H1 (cell line): Measurements from ENCODE around the gene CEP135. TPM values are rescaled to one million over a fixed set of nuclear protein-coding genes. Genes with fewer than 3 reads are reported as not detected.

Source experiments
- CTCF ChIA-PET: fragments of 300-600 bp; sonication (Branson Sonifier 250); formaldehyde crosslinking; loops from one replicate; lab custom pipeline; 2021; ENCODE audit not compliant: partially characterized antibody; lab: Charles Lee
- POLR2A ChIA-PET: fragments of 300-600 bp; sonication (Branson Sonifier 250); formaldehyde crosslinking; loops from one replicate; lab custom pipeline; 2021; ENCODE audit warnings: inconsistent platforms; ENCODE audit not compliant: partially characterized antibody; lab: Charles Lee
- DNase-seq, 2 experiments: peaks; one replicate each; pipeline versions ENCODE4 v3.0.0 to v3.0.0-alpha.2; 2010 to 2022; ENCODE audit warnings: low spot score in 2 of 2, low read depth in 1 of 2, mixed read lengths in 1 of 2
- FAIRE-seq: peaks from 2 replicates; lab custom pipeline; 2011; peaks lifted over from hg19 to GRCh38; lab: Jason Lieb, UNC
- H2AFZ ChIP-seq: 2 replicates; pipeline ENCODE4 v1.8.1; 2012; ENCODE audit warnings: low read length, inconsistent platforms
- H2AK5ac ChIP-seq: 2 replicates; pipeline ENCODE4 v1.6.1; 2013; ENCODE audit warnings: low read depth, low read length
- H2BK120ac ChIP-seq: replicated peaks from 2 replicates; pipeline ENCODE3; 2013; ENCODE audit warnings: low read depth, low read length, inconsistent platforms
- H2BK12ac ChIP-seq: 2 replicates; pipeline ENCODE4 v1.6.1; 2013; ENCODE audit warnings: low read depth, low read length
- H2BK15ac ChIP-seq: 2 replicates; pipeline ENCODE4 v1.6.1; 2013; ENCODE audit warnings: low read length
- H2BK20ac ChIP-seq: 2 replicates; pipeline ENCODE4 v1.6.1; 2013; ENCODE audit warnings: low read length
- H2BK5ac ChIP-seq: 2 replicates; pipeline ENCODE4 v1.6.1; 2013; ENCODE audit warnings: low read depth, low read length
- H3K14ac ChIP-seq: 2 replicates; pipeline ENCODE4 v1.6.1; 2013; ENCODE audit warnings: inconsistent platforms; ENCODE audit not compliant: insufficient read length
- H3K18ac ChIP-seq: 2 replicates; pipeline ENCODE4 v1.6.1; 2013; ENCODE audit warnings: low read length; ENCODE audit errors: extremely low read depth
- H3K23ac ChIP-seq: 2 replicates; pipeline ENCODE4 v1.6.1; 2013; ENCODE audit warnings: inconsistent platforms; ENCODE audit not compliant: insufficient read length
- H3K23me2 ChIP-seq: 2 replicates; pipeline ENCODE4 v1.6.1; 2013; ENCODE audit warnings: low read depth, low read length
- H3K27ac ChIP-seq: 2 replicates; pipeline ENCODE4 v1.6.1; 2011; ENCODE audit warnings: low read depth, low read length, inconsistent platforms
- H3K27me3 ChIP-seq, 4 experiments: replicated peaks in 1 of 4; 1 replicate in 1 of 4; 2 replicates in 3 of 4; pipeline versions ENCODE4 v1.6.1 to v1.8.1; 2011 to 2013; ENCODE audit warnings: low read length in 3 of 4, mild to moderate bottlenecking in 3 of 4, inconsistent platforms in 2 of 4, mixed read lengths in 2 of 4, moderate library complexity in 1 of 4; ENCODE audit not compliant: control insufficient read depth in 3 of 4, insufficient read depth in 3 of 4; ENCODE audit errors: extremely low read depth in 1 of 4
- H3K36me3 ChIP-seq, 4 experiments: 2 replicates each; pipeline versions ENCODE4 v1.6.1 to v1.8.1; 2011 to 2013; ENCODE audit warnings: mild to moderate bottlenecking in 4 of 4, low read length in 3 of 4, moderate library complexity in 2 of 4, control low read depth in 1 of 4, inconsistent platforms in 1 of 4; ENCODE audit not compliant: insufficient read depth in 4 of 4, control insufficient read depth in 2 of 4
- H3K4ac ChIP-seq: replicated peaks from 2 replicates; pipeline ENCODE3; 2013; ENCODE audit warnings: low read length, low read depth, mixed read lengths, inconsistent platforms; ENCODE audit not compliant: insufficient read length
- H3K4me1 ChIP-seq, 4 experiments: replicated peaks in 1 of 4; 1 replicate in 1 of 4; 2 replicates in 3 of 4; pipeline versions ENCODE4 v1.6.1 to v1.8.1; 2011 to 2013; ENCODE audit warnings: low read length in 3 of 4, inconsistent platforms in 2 of 4, mixed read lengths in 1 of 4; ENCODE audit not compliant: insufficient read depth in 4 of 4, control insufficient read depth in 3 of 4
- H3K4me2 ChIP-seq, 2 experiments: 2 replicates each; pipeline versions ENCODE4 v1.6.1 to v1.8.1; 2011 to 2013; ENCODE audit warnings: low read depth in 2 of 2, low read length in 2 of 2, control low read depth in 1 of 2, inconsistent platforms in 1 of 2, mild to moderate bottlenecking in 1 of 2; ENCODE audit not compliant: insufficient read depth in 1 of 2
- H3K4me3 ChIP-seq, 4 experiments: fragments of 200-600, 300-600 bp in 1 of 4; sonication (generic), shearing (Covaris generic), sonication (Bioruptor Twin) in 1 of 4; 2 replicates each; pipeline versions ENCODE4 v1.5.1 to v1.8.1; 2011 to 2016; ENCODE audit warnings: low read length in 4 of 4, low read depth in 3 of 4, control low read depth in 2 of 4, inconsistent platforms in 2 of 4, mild to moderate bottlenecking in 2 of 4, mixed read lengths in 1 of 4, moderate library complexity in 1 of 4; ENCODE audit not compliant: insufficient read depth in 2 of 4; ENCODE audit errors: extremely low read depth in 1 of 4
- H3K56ac ChIP-seq: replicated peaks from 2 replicates; pipeline ENCODE3; 2013; ENCODE audit warnings: low read depth, mild to moderate bottlenecking, mixed read lengths, low read length, inconsistent platforms; ENCODE audit not compliant: insufficient read length
- H3K79me1 ChIP-seq: 2 replicates; pipeline ENCODE4 v1.6.1; 2013; ENCODE audit warnings: low read depth, low read length, control low read depth
- H3K79me2 ChIP-seq, 2 experiments: 2 replicates each; pipeline versions ENCODE4 v1.6.1 to v1.8.1; 2012 to 2013; ENCODE audit warnings: low read length in 2 of 2, mild to moderate bottlenecking in 2 of 2, inconsistent platforms in 1 of 2; ENCODE audit not compliant: insufficient read depth in 2 of 2, control insufficient read depth in 1 of 2
- H3K9ac ChIP-seq, 4 experiments: replicated peaks in 1 of 4; 1 replicate in 1 of 4; 2 replicates in 3 of 4; pipeline versions ENCODE4 v1.6.1 to v1.8.1; 2011 to 2013; ENCODE audit warnings: low read depth in 3 of 4, low read length in 3 of 4, control low read depth in 2 of 4, mild to moderate bottlenecking in 2 of 4, moderate library complexity in 2 of 4, inconsistent platforms in 1 of 4; ENCODE audit errors: extremely low read depth in 1 of 4
- H3K9me3 ChIP-seq, 2 experiments: 2 replicates each; pipeline versions ENCODE4 v1.6.1 to v1.8.1; 2012 to 2013; ENCODE audit warnings: mild to moderate bottlenecking in 2 of 2, moderate library complexity in 2 of 2, control low read depth in 1 of 2, inconsistent platforms in 1 of 2, low read depth in 1 of 2, low read length in 1 of 2, mixed read lengths in 1 of 2; ENCODE audit not compliant: insufficient read depth in 2 of 2
- H4K20me1 ChIP-seq, 2 experiments: replicated peaks in 1 of 2; 2 replicates each; pipeline versions ENCODE3 to v1.8.1; 2011 to 2013; ENCODE audit warnings: inconsistent platforms in 2 of 2, low read length in 2 of 2, mild to moderate bottlenecking in 1 of 2; ENCODE audit not compliant: insufficient read depth in 2 of 2, control insufficient read depth in 1 of 2
- H4K5ac ChIP-seq: 2 replicates; pipeline ENCODE4 v1.6.1; 2013; ENCODE audit warnings: low read length, low read depth, mixed read lengths, inconsistent platforms; ENCODE audit not compliant: insufficient read length
- H4K8ac ChIP-seq: 2 replicates; pipeline ENCODE4 v1.8.0; 2013; ENCODE audit warnings: mild to moderate bottlenecking, moderate library complexity, low read length, inconsistent platforms; ENCODE audit not compliant: insufficient read depth; ENCODE audit errors: extremely low read depth
- H4K91ac ChIP-seq: replicated peaks from 2 replicates; pipeline ENCODE3; 2013; ENCODE audit warnings: low read length, mixed read lengths, inconsistent platforms; ENCODE audit not compliant: insufficient read length
- BACH1 ChIP-seq: IDR thresholded peaks from 2 replicates; pipeline ENCODE4 v1.6.1; 2012; ENCODE audit warnings: low read length, improper control_type of control experiment
- CBX8 ChIP-seq: fragments of 300-800, 300-1000 bp; sonication (generic); IDR thresholded peaks from 2 replicates; pipeline ENCODE4 v1.7.1; 2016; ENCODE audit warnings: low read depth, low read length, borderline replicate concordance
- CEBPB ChIP-seq: IDR thresholded peaks from 2 replicates; pipeline ENCODE4 v1.6.1; 2012; ENCODE audit warnings: low read depth, low read length
- CHD1 ChIP-seq: IDR thresholded peaks from 2 replicates; pipeline ENCODE4 v1.6.1; 2012; ENCODE audit warnings: low read depth, low read length, improper control_type of control experiment
- CTCF ChIP-seq, 3 experiments: IDR thresholded peaks; 1 replicate in 2 of 3; 2 replicates in 1 of 3; pipeline versions ENCODE4 v1.5.1 to v1.6.1; 2011; ENCODE audit warnings: low read length in 3 of 3, mild to moderate bottlenecking in 3 of 3, inconsistent platforms in 2 of 3, low read depth in 1 of 3, moderate library complexity in 1 of 3; ENCODE audit not compliant: insufficient read depth in 1 of 3; ENCODE audit errors: control extremely low read depth in 1 of 3
- GABPA ChIP-seq: IDR thresholded peaks from 2 replicates; pipeline ENCODE4 v1.6.1; 2011; ENCODE audit warnings: mild to moderate bottlenecking, low read length, moderate library complexity, borderline replicate concordance; ENCODE audit not compliant: insufficient read depth
- HDAC6 ChIP-seq: IDR thresholded peaks from one replicate; pipeline ENCODE4 v1.7.1; 2012; ENCODE audit warnings: low read depth, mild to moderate bottlenecking, inconsistent platforms, low read length, moderate library complexity
- RBBP5 ChIP-seq: IDR thresholded peaks from 2 replicates; pipeline ENCODE4 v1.7.1; 2012; ENCODE audit warnings: low read depth, mild to moderate bottlenecking, inconsistent platforms, low read length, moderate library complexity, borderline replicate concordance
- SIN3A ChIP-seq, 2 experiments: IDR thresholded peaks in 1 of 2; conservative IDR thresholded peaks in 1 of 2; 2 replicates each; pipeline ENCODE4 v1.6.1; 2011 to 2012; ENCODE audit warnings: low read length in 2 of 2, improper control_type of control experiment in 1 of 2, low read depth in 1 of 2, mild to moderate bottlenecking in 1 of 2
- TAF1 ChIP-seq: IDR thresholded peaks from 2 replicates; pipeline ENCODE4 v1.6.1; 2011; ENCODE audit warnings: mild to moderate bottlenecking, low read depth, low read length
- YY1 ChIP-seq: IDR thresholded peaks from 2 replicates; pipeline ENCODE4 v1.6.1; 2011; ENCODE audit warnings: low read depth, mild to moderate bottlenecking, low read length
- WGBS, 2 experiments: shearing (Covaris generic) in 1 of 2; methylation state at CpG; one replicate each; pipeline versions ENCODE4 v1.1.6 to v1.1.7; 2013 to 2015; ENCODE audit warnings: low lambda C conversion rate in 2 of 2, mixed read lengths in 2 of 2, inconsistent platforms in 1 of 2, low coverage in 1 of 2, missing lambda C conversion rate in 1 of 2; ENCODE audit not compliant: insufficient replicate concordance in 2 of 2, insufficient coverage in 1 of 2, insufficient read length in 1 of 2; ENCODE audit errors: extremely low coverage in 1 of 2, missing lambda C conversion rate in 1 of 2; 5-methylcytosine and 5-hydroxymethylcytosine counted together
- polyA plus RNA-seq, 7 experiments: library from polyadenylated mRNA; depleted of rRNA in 3 of 7; stranded (reverse) in 5 of 7; unstranded in 2 of 7; fragments of >200 nt in 5 of 7; fragments of 200-250 nt in 2 of 7; gene quantifications; 1 replicate in 5 of 7; 2 replicates in 1 of 7; 4 replicates in 1 of 7; pipeline versions ENCODE4 v1.2.1 to v1.2.3, GENCODE V29; 2011 to 2013; ENCODE audit warnings: missing spikeins in 2 of 7, mixed read lengths in 2 of 7
- total RNA-seq: library from RNA; stranded (reverse); fragmentation: NEBNext Ultra II Directional; extraction: Animal tissue kit (Norgen Biotek cat#: 25700); gene quantifications from 2 replicates; pipeline ENCODE4 v1.2.1, GENCODE V29; 2021

CEP135 gene
- total and polyA plus RNA-seq, 2 of the 8 experiments (the other 6 are each of a cell fraction or from before 2014, with no cell fraction given) = 2.7 to 14.5 TPM

- no peak overlapping the region for H4K8ac ChIP-seq
- CTCF ChIA-PET = interaction anchor here (0.7 to 1.3 kb wide), 3 partner anchors 14 to 327 kb away, joined by 3 to 6 read pairs (median 4); partner anchors contain the start of gene CEP135
- TF ChIP-seq GABPA = no peak
- TF ChIP-seq BACH1 = no peak
- no peak for TF ChIP-seq CEBPB
- TF ChIP-seq YY1 = peak; percentile 59; the same call in 1 of the 2 replicates
- no peak for TF ChIP-seq RBBP5
- TF ChIP-seq SIN3A (conservative IDR thresholded peaks at IDR 0.05 in 1 of 2, IDR thresholded peaks at IDR 0.05 in 1 of 2; ENCODE audit: low read depth in 1 of 2, low read length in 2 of 2) = no peak
- TF ChIP-seq CHD1 = no peak
- TF ChIP-seq HDAC6 = no peak
- TF ChIP-seq CBX8 = no peak
- TF ChIP-seq CTCF (IDR thresholded peaks at IDR 0.05; ENCODE audit: control extremely low read depth in 1 of 3, insufficient read depth in 1 of 3, low read depth in 1 of 3, low read length in 3 of 3) = no peak
- no peak for TF ChIP-seq TAF1
These were observed 24.9 kb downstream of the CEP135 start for GRCh38 chr4:55973650-55974049.

More at GRCh38 chr4:55973650-55974049, 24.9 kb downstream of the CEP135 start:
- Histone ChIP-seq H2BK15ac (no peak overlapping the region), H2AFZ (no peak overlapping the region), H2BK5ac (0 out of 2 replicates have a peak overlapping the region, but pooled peaks have one; percentile 5), H3K27ac (no peak overlapping the region), H3K36me3 (peaks cover 0 to 3% (median 0%) of the 10 kb centered on the region in 4 experiments; a peak in 3 of 8 replicates), H2AK5ac (no peak overlapping the region), H3K27me3 (no peaks in the 10 kb centered on the region), H4K20me1 (no peaks in the 10 kb centered on the region), H3K18ac (no peak overlapping the region), H3K9me3 (no peaks in the 10 kb centered on the region), H2BK120ac (no peak overlapping the region), H4K91ac (no peak overlapping the region), H3K14ac (no peak overlapping the region), H3K4me2 (peak overlapping the region; percentile 51 to 53), H4K5ac (no peak overlapping the region), H3K56ac (no peak overlapping the region), H2BK20ac (no peak overlapping the region), H3K4me3 (no peak overlapping the region), H3K4ac (no peak overlapping the region), H3K23ac (no peak overlapping the region), H3K79me2 (no peaks in the 10 kb centered on the region), H2BK12ac (no peak overlapping the region), H3K23me2 (no peaks in the 10 kb centered on the region), H3K79me1 (no peaks in the 10 kb centered on the region), H3K9ac (no peak overlapping the region), H3K4me1 (no peaks in the 10 kb centered on the region; a peak in 1 of 7 replicates)
- WGBS, 2 experiments = 92% methylated on average over 2 of the region's 2 CpGs; no CpG with 5 or more reads in 1 of the 2 experiments
- no peak for DNase-seq
- POLR2A ChIA-PET = interaction anchor here (1.3 kb wide), 1 partner anchor 34 kb away, joined by 3 read pairs; no protein-coding TSS in a partner anchor
- FAIRE-seq = no peak
